ENCODE measurements around the gene UBASH3B.

UBASH3B gene

GRCh38 chr11:122647736-122648275 is 7.7 kb upstream of the UBASH3B start:
- DNase-seq, result no peak

DNA sequence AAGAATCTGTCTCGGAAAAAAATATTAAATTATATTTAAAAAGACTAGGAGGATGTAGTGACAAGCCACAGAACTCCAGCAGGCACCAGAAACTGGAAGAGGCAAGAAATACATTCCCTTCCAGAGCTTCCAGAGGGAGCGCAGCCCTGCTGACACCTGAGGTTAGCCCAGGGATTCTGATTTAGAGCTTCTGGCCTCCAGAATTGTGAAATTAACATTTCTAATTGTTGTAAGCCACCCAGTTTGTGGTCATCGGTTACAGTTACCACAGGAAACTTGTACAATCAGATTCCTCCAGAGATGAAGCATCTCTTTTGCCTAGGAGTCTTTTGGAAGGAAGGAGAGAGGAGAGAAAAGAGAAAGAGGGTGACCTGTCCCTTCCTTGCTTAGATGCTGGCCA is 6.4 kb upstream of the UBASH3B start:
- DNase-seq, result no peak

GRCh38 chr11:122650619-122651018 is 4.9 kb upstream of the UBASH3B start:
- DNase-seq, result no peak

DNA sequence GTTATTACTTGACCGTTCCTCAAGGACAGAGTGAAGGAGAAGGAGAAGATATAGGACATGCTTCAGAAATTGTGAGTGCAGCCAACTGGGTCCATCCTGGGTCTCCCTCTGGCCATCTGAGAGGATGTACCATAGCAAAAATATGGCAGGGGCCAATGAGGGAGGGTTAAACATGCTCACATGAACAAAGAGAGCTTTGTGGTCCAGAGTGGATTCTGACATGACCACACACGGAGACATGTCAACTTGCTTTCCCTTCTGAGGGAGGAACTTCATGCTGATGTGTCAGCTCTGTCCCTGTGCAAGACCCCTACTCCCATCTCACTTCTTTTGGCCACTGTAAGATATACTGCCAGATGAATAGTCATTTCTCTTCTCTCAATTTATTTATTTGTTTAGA is 3.0 kb upstream of the UBASH3B start:
- DNase-seq, result no peak

DNA sequence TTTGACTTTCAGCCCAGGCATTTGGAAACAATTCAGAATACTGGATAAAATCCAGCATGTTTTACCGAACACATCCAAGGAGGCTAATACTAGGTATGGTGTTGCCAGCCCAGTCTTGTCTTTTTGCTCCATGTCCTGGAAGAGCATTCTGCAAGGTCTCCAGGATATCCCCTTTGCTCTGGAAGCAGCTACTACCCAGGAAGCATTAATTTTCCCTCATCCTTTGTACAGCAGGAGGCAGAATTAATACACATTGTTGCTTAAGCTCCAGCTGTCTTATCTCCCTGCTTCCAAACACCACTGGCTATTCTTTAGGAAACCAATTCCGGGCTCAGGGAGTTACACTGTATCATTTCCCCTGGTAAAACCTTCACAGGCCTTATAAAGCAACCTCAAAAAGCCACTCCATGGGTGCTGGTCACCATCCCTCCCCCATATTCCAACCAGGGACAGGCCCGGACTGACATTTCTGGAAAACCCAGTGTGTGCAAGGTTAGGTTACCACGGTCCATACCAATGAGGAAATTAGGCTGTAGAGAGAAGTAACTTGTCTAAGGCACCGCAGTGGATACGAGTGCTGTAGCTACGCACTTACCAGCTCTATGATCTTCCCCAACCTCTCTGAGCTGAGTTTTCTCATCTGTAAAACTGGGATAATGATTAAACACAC is 1.5 kb upstream of the UBASH3B start:
- no peak for DNase-seq

GRCh38 chr11:122656073-122656630 is 630 bp downstream of the UBASH3B start:
- peak; percentile 14 for DNase-seq

DNA sequence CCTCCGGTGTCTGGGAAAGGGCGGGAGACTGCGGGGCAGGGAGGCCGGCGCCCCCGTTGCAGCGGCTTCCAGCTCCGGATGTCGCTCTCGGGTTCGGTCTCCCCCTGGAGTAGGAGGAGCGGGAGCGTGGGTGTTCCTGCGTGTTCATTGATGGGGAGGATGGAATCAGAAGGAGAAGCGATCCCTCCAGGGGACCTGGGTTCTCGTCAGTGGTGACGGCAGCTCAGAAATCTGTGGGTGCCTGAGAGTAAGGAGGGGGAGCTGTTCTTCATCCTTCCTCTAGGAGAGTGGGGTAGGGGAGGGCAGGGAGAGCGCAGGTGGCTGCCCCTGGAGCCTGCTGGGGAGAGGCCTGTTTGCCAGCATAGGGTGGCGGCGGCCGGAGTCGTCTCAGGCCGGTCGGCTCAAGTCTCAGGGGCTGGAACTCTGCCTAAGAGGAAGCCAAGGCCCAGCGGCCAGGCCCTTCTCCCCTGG is 1.1 kb downstream of the UBASH3B start:
- DNase-seq, result peak; percentile 6

GRCh38 chr11:122659676-122660554 is 4.4 kb downstream of the UBASH3B start:
- DNase-seq, result no peak

GRCh38 chr11:122661182-122661945 is 5.8 kb downstream of the UBASH3B start:
- no peak for DNase-seq

DNA sequence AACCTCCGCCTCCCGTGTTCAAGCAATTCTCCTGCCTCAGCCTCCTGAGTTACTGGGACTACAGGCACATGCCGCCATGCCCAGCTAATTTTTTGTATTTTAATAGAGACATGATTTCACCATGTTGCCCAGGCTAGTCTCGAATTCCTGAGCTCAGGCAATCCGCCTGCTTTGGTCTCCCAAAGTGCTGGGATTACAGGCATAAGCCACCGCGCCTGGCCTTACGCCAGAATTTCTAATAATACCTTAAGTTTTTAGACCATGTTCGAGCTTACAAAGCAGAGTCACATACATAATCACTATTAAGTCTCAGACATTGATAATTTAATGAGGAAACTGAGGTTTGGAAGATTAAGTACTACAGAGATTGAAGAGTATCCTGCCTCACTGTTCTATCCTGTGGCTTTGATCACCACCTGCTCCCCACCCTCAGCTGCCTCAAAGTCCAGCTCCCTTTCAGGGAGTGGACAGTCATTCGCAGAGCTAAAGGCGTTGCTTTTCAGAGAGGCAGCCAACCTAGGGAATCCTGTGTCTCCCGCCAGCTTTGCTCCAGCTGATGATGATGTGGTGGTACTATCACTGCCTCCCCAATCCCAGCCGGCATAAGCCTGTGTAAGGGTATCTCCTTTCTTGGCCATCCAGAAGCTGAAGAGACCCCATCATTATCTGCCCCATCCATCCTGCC is 7.7 kb downstream of the UBASH3B start:
- DNase-seq, result no peak

DNA sequence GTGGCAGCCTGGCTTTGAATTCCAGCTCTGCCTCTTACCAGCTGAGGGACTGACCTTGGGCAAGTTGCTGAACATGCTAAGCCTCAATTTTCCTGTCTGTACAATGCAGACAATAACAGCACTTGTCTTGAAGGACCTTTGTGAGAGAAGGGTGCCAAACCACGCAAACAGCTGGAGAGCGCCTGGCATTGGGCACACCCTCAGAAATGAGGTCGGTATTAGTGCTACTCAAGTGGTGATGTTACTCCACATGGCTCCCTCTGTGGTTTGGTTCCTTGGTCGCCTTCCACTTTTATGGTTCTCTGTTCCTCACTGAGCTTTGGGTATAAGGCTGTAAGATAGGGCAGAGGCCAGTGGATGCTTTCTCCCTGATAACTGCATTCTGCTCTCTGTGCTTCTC is 8.2 kb downstream of the UBASH3B start:
- DNase-seq, result no peak

DNA sequence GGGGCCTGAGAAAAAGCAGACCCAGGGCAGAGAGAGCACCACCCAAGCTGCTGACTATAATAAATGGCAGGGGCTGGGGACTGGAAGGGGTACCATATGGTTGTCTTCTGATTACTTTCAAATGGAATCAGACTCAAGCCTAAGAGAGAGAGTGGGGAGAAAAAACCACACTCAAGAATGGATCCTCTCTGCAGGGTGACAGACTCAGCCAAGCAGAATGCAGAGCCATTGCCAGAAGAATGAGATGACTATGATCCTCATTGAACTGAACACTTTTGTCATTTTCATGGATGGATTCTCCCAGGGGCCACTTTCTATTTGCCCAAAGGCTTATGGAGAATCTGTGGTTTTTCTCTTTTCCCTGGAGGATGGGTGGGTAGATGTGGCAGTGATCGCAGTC is 8.7 kb downstream of the UBASH3B start:
- DNase-seq, result no peak

DNA sequence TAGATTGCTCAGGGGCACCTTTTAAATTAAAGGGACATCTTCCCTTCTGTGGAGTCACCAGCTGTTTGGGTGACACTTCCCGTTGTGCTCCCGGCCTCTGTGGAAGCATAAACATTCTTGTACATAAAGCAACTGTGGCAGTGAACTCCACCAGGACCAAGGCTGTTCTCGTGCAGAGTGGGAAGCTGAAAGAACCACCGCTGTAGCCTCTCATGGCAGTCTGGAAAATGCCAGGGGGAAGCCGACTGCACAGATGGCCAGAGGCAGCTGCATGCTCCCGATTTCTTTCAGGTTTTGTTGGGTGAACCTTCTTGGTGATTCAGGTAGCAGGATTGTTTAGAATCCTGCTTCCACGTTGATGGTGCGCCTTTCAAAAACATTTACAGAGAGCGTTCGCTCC is 10.3 kb downstream of the UBASH3B start:
- DNase-seq, result no peak

DNA sequence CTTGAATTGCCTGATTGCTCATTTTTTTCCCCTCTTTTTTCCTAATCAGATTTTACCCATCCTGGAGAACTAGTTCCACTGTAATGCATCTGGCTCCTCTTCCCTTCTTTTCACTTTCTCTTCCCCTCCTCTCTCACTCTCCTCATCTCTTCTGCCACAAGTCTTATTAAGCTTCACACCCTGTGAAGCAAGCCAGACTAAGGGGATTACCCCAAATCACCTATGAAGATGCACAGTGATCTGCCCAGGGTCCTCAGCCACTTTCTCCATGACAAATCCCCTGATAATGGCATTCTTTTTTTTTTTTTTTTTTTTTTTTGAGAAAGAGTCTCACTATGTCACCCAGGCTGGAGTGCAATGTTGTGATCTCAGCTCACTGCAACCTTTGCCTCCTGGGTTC is 11.2 kb downstream of the UBASH3B start:
- no peak for DNase-seq

DNA sequence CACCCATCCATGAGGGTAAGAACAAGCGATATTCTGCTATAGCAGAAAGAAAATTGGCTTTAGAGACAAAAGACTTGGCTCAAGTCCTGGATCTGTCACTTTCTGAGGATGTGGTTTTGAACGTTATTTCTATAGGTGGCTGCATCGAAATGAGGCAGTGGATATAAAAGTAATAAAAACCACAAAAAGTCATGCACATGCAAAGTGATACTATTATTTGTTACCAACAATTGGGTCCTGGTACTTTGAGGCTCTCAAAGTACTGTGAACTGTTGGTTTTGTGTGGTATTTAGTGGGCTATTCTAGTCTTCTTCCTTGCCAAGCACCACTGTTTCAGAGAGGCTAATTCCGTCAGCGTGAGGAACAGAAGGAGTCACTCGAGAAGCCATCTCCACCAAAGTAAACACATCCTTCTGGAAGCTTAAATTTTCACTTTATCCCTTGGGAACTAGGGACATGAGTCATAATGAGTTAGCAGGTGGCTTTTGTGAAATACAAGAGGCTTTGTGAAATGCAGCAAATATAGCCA is 13.1 kb downstream of the UBASH3B start:
- DNase-seq, result no peak

DNA sequence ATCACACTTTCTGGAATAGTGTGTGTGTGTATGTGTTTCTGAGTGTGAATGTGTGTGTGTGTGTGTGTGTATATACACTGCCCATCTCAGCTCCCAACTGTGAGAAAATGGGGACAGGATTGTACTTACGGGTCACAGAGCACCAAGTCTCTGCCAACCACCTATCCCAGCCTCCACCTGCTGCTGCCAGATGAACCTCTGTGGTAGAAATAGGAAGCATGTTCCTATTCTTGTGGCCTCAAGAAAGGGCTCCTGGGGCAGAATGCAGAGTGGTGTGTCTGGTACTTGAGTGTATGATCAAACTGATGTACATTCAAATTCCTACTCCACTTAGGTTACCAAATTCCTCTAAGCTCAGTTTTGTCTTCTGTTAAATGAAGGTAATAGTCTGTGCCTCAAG is 14.6 kb downstream of the UBASH3B start:
- DNase-seq, result no peak

- DNase-seq, result no peak
Observed at GRCh38 chr11:122671400-122671891, 15.9 kb downstream of the UBASH3B start.

GRCh38 chr11:122672892-122673291 is 17.4 kb downstream of the UBASH3B start:
- DNase-seq, result no peak

DNA sequence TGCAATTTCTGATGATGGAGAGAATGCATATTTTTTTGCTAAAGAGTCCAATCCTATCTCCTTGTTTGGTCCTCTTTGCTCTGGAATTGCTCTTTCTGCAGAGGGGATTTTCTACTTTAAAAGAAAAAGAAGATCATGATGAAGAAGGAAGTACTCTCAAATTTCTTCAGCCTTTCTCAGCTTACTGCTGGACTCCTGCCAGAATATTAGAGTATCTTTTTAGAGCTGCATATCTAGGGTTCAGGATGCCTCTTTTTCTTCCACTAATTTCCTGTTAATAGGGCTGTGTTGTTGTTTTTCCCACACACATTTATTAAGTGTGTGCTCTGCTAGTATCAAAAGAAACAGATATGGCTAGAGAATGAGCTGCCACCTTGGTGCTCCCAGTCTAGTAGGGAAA is 18.2 kb downstream of the UBASH3B start:
- DNase-seq, result no peak

- no peak for DNase-seq
Observed at GRCh38 chr11:122676638-122677037, 21.1 kb downstream of the UBASH3B start.

DNA sequence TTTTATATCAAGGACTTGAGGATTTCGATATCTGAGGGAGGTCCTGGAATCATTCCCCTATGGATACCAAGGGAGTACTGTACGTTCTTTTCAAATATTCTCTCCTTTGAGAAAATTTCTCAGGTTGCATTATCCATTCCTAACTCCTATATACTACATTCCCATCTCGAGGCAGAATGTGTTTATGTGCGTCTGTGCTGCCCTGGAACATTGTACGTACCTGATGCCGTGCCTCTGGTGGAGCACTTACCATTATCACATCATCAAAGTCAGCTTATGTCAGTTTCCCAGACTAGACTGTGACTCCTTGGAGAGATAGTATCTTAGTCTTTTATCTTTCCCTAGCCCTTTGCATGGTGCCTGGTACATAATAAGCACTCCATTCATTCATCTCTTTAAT is 21.7 kb downstream of the UBASH3B start:
- no peak for DNase-seq

- no peak for DNase-seq
Observed at GRCh38 chr11:122678406-122678805, 22.9 kb downstream of the UBASH3B start.
